Thyroid gland (tissue), 4 donors: ENCODE measurements around the gene HEXD.

ENCODE experiments used
- CTCF ChIP-seq, 6 experiments: fragments of 200-600 bp in 3 of 6; fragments of 450-650 bp in 3 of 6; sonication (generic) in 3 of 6; IDR thresholded peaks; one replicate each; pipeline ENCODE4 v1.5.1; 2016 to 2019; ENCODE audit warnings: antibody characterized with exemption in 6 of 6, mild to moderate bottlenecking in 2 of 6, inconsistent platforms in 1 of 6, moderate library complexity in 1 of 6
- POLR2A ChIP-seq, 2 donors: fragments of 450-650 bp; IDR thresholded peaks; one replicate each; pipeline ENCODE4 v1.6.1; 2017; ENCODE audit warnings: antibody characterized with exemption in 2 of 2, mild to moderate bottlenecking in 2 of 2, moderate library complexity in 1 of 2

DNA sequence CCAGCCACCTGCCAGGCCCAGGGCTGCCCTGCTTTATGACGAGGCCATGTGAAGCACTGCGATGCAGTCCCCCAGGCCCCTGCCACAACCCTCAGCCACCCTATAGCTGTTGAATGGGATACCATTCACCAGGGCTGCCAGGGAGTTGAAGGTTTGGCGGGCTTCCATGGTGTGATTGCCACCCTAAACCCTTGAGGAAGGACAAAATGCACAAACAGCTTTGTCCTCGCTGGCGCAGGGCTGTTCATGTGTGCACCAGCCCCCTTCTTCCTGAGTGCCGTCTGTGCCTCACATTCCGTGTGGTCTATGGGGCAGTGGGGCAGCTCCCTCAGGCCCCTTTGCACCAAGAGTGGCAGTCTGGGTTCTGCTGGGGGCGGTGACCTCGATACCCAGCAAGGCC is 65.7 kb downstream of the HEXD start:
- TF ChIP-seq CTCF (IDR thresholded peaks at IDR 0.05) (no peak), POLR2A (IDR thresholded peaks at IDR 0.05) (no peak)
